B cell (primary cell): ENCODE data around the gene NANOGP8. TPM values are rescaled to one million over a fixed set of nuclear protein-coding genes. Genes with fewer than 3 reads are reported as not detected.

Source experiments
- ATAC-seq: fragments of 200-7000 bp; cut with Tn5 transposase; one replicate; pipeline ENCODE4 v1.10.0; 2021; ENCODE audit warnings: low read depth, mild to moderate bottlenecking, moderate number of reproducible peaks, moderate library complexity
- CTCF ChIA-PET: fragments of 350-600 bp; sonication (Branson Sonifier 250); formaldehyde crosslinking; loops from one replicate; lab custom pipeline; 2021; ENCODE audit warnings: antibody characterized with exemption, inconsistent platforms; lab: Charles Lee
- POLR2A ChIA-PET: fragments of 350-600 bp; sonication (Branson Sonifier 250); formaldehyde crosslinking; loops from one replicate; lab custom pipeline; 2021; ENCODE audit warnings: antibody characterized with exemption; lab: Charles Lee
- DNase-seq: peaks from one replicate; pipeline ENCODE4 v3.0.0; 2013
- H2AFZ ChIP-seq: 2 replicates; pipeline ENCODE4 v1.6.1; 2012; ENCODE audit warnings: mild to moderate bottlenecking, low read depth, low read length; ENCODE audit not compliant: insufficient read depth, poor library complexity, severe bottlenecking
- H3K27ac ChIP-seq, 2 donors: 1 replicate in 1 of 2; 2 replicates in 1 of 2; pipeline ENCODE4 v1.5.1; 2012 to 2013; ENCODE audit warnings: low read length in 2 of 2, mild to moderate bottlenecking in 2 of 2, moderate library complexity in 1 of 2
- H3K27me3 ChIP-seq, 4 experiments: fragments of 200-600 bp in 1 of 4; sonication (generic) in 1 of 4; replicated peaks in 1 of 4; 1 replicate in 2 of 4; 2 replicates in 2 of 4; pipeline versions ENCODE4 v1.6.1 to v1.7.0; 2013 to 2016; ENCODE audit warnings: low read length in 3 of 4, mild to moderate bottlenecking in 2 of 4, mixed read lengths in 1 of 4, moderate library complexity in 1 of 4; ENCODE audit not compliant: insufficient read depth in 4 of 4, control insufficient read depth in 3 of 4; ENCODE audit errors: control extremely low read depth in 1 of 4
- H3K36me3 ChIP-seq, 2 experiments: replicated peaks in 1 of 2; 1 replicate in 1 of 2; 2 replicates in 1 of 2; pipeline versions ENCODE4 v1.6.1 to v1.7.1; 2013; ENCODE audit warnings: low read length in 1 of 2; ENCODE audit not compliant: insufficient read depth in 2 of 2, control insufficient read depth in 1 of 2; ENCODE audit errors: control extremely low read depth in 1 of 2, extremely low read depth in 1 of 2
- H3K4me1 ChIP-seq, 2 donors: fragments of 200-600 bp in 1 of 2; sonication (generic) in 1 of 2; 1 replicate in 1 of 2; 2 replicates in 1 of 2; pipeline versions ENCODE4 v1.5.1 to v1.6.1; 2013 to 2017; ENCODE audit warnings: low read length in 2 of 2; ENCODE audit not compliant: control insufficient read depth in 2 of 2, insufficient read depth in 2 of 2
- H3K4me2 ChIP-seq: replicated peaks from 2 replicates; pipeline ENCODE3; 2012; ENCODE audit warnings: mild to moderate bottlenecking, low read depth, low read length; ENCODE audit not compliant: poor library complexity, severe bottlenecking
- H3K4me3 ChIP-seq, 5 experiments: fragments of 200-600 bp in 1 of 5; sonication (generic) in 1 of 5; 1 replicate in 3 of 5; 2 replicates in 2 of 5; pipeline versions ENCODE4 v1.5.1 to v1.7.0; 2011 to 2016; ENCODE audit warnings: low read length in 4 of 5, mild to moderate bottlenecking in 4 of 5, low read depth in 2 of 5, control low read depth in 1 of 5, moderate library complexity in 1 of 5; ENCODE audit not compliant: insufficient read depth in 1 of 5; ENCODE audit errors: control extremely low read depth in 1 of 5, extremely low read depth in 1 of 5
- H3K79me2 ChIP-seq: fragments of 200-600 bp; sonication (generic); one replicate; pipeline ENCODE4 v1.6.0; 2016; ENCODE audit warnings: low read length; ENCODE audit not compliant: control insufficient read depth, insufficient read depth
- H3K9ac ChIP-seq: fragments of 200-600 bp; sonication (generic); 2 replicates; pipeline ENCODE4 v1.6.1; 2017; ENCODE audit warnings: mild to moderate bottlenecking, low read length, moderate library complexity
- H3K9me3 ChIP-seq, 3 donors: one replicate each; pipeline versions ENCODE4 v1.6.1 to v1.7.1; 2013; ENCODE audit warnings: low read length in 2 of 3; ENCODE audit not compliant: control insufficient read depth in 2 of 3, insufficient read depth in 1 of 3; ENCODE audit errors: control extremely low read depth in 1 of 3
- H4K20me1 ChIP-seq: 2 replicates; pipeline ENCODE4 v1.6.0; 2012; ENCODE audit warnings: mild to moderate bottlenecking, low read length; ENCODE audit not compliant: insufficient read depth, control insufficient read depth, poor library complexity, severe bottlenecking
- H3K27ac Mint-ChIP-seq: one replicate; pipeline ENCODE4 v1.8.0; 2021; ENCODE audit warnings: mixed read lengths
- H3K27me3 Mint-ChIP-seq: one replicate; pipeline ENCODE4 v1.8.0; 2021; ENCODE audit warnings: mixed read lengths
- H3K4me1 Mint-ChIP-seq: one replicate; pipeline ENCODE4 v1.8.0; 2021; ENCODE audit warnings: mixed read lengths
- H3K4me3 Mint-ChIP-seq: one replicate; pipeline ENCODE4 v1.8.0; 2021; ENCODE audit warnings: mixed read lengths
- H3K9me3 Mint-ChIP-seq: one replicate; pipeline ENCODE4 v1.8.0; 2022; ENCODE audit warnings: mixed read lengths; ENCODE audit not compliant: insufficient read depth
- CTCF ChIP-seq: fragments of 200-600 bp; IDR thresholded peaks from one replicate; pipeline ENCODE4 v1.8.0; 2022; ENCODE audit warnings: antibody characterized with exemption, mild to moderate bottlenecking
- EZH2 ChIP-seq: IDR thresholded peaks from 2 replicates; pipeline ENCODE4 v1.6.1; 2012; ENCODE audit warnings: borderline replicate concordance, low read depth, mild to moderate bottlenecking, moderate library complexity, low read length; ENCODE audit not compliant: insufficient read depth, poor library complexity, severe bottlenecking
- WGBS: methylation state at CpG from one replicate; pipeline ENCODE4 v1.1.5; 2013; ENCODE audit warnings: missing lambda C conversion rate; ENCODE audit not compliant: insufficient coverage; 5-methylcytosine and 5-hydroxymethylcytosine counted together
- intact Hi-C: fragments of 100-400 bp; cut with micrococcal nuclease; formaldehyde crosslinking; loops from one replicate; pipeline ENCODE4 v1.10.0; 2022
- polyA plus RNA-seq: library from polyadenylated mRNA; depleted of rRNA; stranded (reverse); fragments of >200 nt; gene quantifications from 2 replicates; pipeline ENCODE4 v1.2.3, GENCODE V29; 2012
- total RNA-seq, 2 donors: library from RNA; stranded (reverse); fragments of 120-200 nt in 1 of 2; gene quantifications; 1 replicate in 1 of 2; 2 replicates in 1 of 2; pipeline versions ENCODE4 v1.2.3 to v1.2.4, GENCODE V29; 2013 to 2022

NANOGP8 gene
- total and polyA plus RNA-seq, 2 donors (not counting 1 experiment from before 2014, with no cell fraction given): 0.18 TPM; not detected in 1

- 94% methylated on average over 4 of the region's 6 CpGs for WGBS
- Histone ChIP-seq H3K4me2 (no peak overlapping the region), H3K4me1 (no peaks in the 10 kb centered on the region), H3K9me3 (no peaks in the 10 kb centered on the region), H3K79me2 (no peaks in the 10 kb centered on the region), H3K36me3 (no peaks in the 10 kb centered on the region), H4K20me1 (no peaks in the 10 kb centered on the region), H3K9ac (no peak overlapping the region), H3K4me3 (no peak overlapping the region), H2AFZ (no peak overlapping the region), H3K27me3 (no peaks in the 10 kb centered on the region), H3K27ac (no peak overlapping the region)
- Mint-ChIP-seq H3K4me1 (no peaks in the 10 kb centered on the region), H3K27ac (no peak overlapping the region), H3K4me3 (no peak overlapping the region), H3K9me3 (no peaks in the 10 kb centered on the region), H3K27me3 (no peaks in the 10 kb centered on the region)
- TF ChIP-seq CTCF (no peak), EZH2 (no peak)
- no peak for ATAC-seq
- CTCF ChIA-PET: no interaction called here
- no peak for DNase-seq
- POLR2A ChIA-PET: no interaction called here
- intact Hi-C loops: no loop called here
Observed at GRCh38 chr15:35120173-35120572, 35.1 kb upstream of the NANOGP8 start.

- WGBS: 60% methylated on average over 1 of the region's 2 CpGs
Observed at GRCh38 chr15:35118960-35119359, 33.9 kb upstream of the NANOGP8 start.

More at GRCh38 chr15:35118960-35119359, 33.9 kb upstream of the NANOGP8 start:
- Histone ChIP-seq H3K4me1 (no peaks in the 10 kb centered on the region), H2AFZ (no peak overlapping the region), H3K4me3 (no peak overlapping the region), H3K9ac (no peak overlapping the region), H3K27ac (no peak overlapping the region), H3K79me2 (no peaks in the 10 kb centered on the region), H3K36me3 (no peaks in the 10 kb centered on the region), H4K20me1 (no peaks in the 10 kb centered on the region), H3K9me3 (no peaks in the 10 kb centered on the region), H3K27me3 (no peaks in the 10 kb centered on the region), H3K4me2 (no peak overlapping the region)
- TF ChIP-seq EZH2 (no peak), CTCF (no peak)
- Mint-ChIP-seq H3K27ac (no peak overlapping the region), H3K4me1 (no peaks in the 10 kb centered on the region), H3K9me3 (no peaks in the 10 kb centered on the region), H3K27me3 (no peaks in the 10 kb centered on the region), H3K4me3 (no peak overlapping the region)
- POLR2A ChIA-PET: no interaction called here
- no peak for DNase-seq
- CTCF ChIA-PET: no interaction called here
- intact Hi-C loops: no loop called here
- ATAC-seq: no peak
